PC-3 (cell line): ENCODE measurements around the gene RASSF5. TPM values are rescaled to one million over a fixed set of nuclear protein-coding genes. Genes with fewer than 3 reads are reported as not detected.

Source experiments
- ATAC-seq: fragments of 200-7000 bp; cut with Tn5 transposase; 2 replicates; pipeline ENCODE4 v1.9.1; 2020; ENCODE audit warnings: mild to moderate bottlenecking, moderate library complexity
- BruUV-seq: library from RNA; stranded (reverse); fragments of 400-500 nt; replicated peaks from 2 replicates; lab custom pipeline; 2021; lab: Mats Ljungman, UMichigan
- CTCF ChIA-PET: fragments of 300-600 bp; sonication (Branson Sonifier 250); formaldehyde crosslinking; loops from one replicate; lab custom pipeline; 2022; ENCODE audit warnings: antibody characterized with exemption; lab: Charles Lee
- POLR2A ChIA-PET: fragments of 300-600 bp; sonication (Branson Sonifier 250); formaldehyde crosslinking; loops from one replicate; lab custom pipeline; 2022; ENCODE audit warnings: antibody characterized with exemption; ENCODE audit not compliant: unreplicated experiment; lab: Charles Lee
- DNase-seq: peaks from one replicate; pipeline ENCODE4 v3.0.0-alpha.2; 2015
- H2AFZ ChIP-seq: fragments of 300-600 bp; sonication (generic); 2 replicates; pipeline ENCODE4 v1.6.0; 2016; ENCODE audit warnings: antibody characterized with exemption, low read length
- H3F3A ChIP-seq: fragments of 300-600 bp; sonication (generic); one replicate; pipeline ENCODE4 v1.6.0; 2017; ENCODE audit warnings: antibody characterized with exemption, low read length, control low read depth, mild to moderate bottlenecking; ENCODE audit not compliant: unreplicated experiment
- H3K27ac ChIP-seq: fragments of 300-600 bp; sonication (generic); 2 replicates; pipeline ENCODE4 v1.5.1; 2016; ENCODE audit warnings: mild to moderate bottlenecking, low read length
- H3K27me3 ChIP-seq: fragments of 300-600 bp; sonication (generic); 2 replicates; pipeline ENCODE4 v1.6.1; 2016; ENCODE audit warnings: low read length, mixed read lengths
- H3K36me3 ChIP-seq: fragments of 300-600 bp; sonication (generic); 2 replicates; pipeline ENCODE4 v1.6.1; 2016; ENCODE audit warnings: low read depth, mixed run types, low read length, mixed read lengths
- H3K4me1 ChIP-seq: fragments of 300-600 bp; sonication (generic); 2 replicates; pipeline ENCODE4 v1.5.1; 2016; ENCODE audit warnings: low read length; ENCODE audit not compliant: insufficient read depth
- H3K4me2 ChIP-seq: fragments of 300-600 bp; sonication (generic); 2 replicates; pipeline ENCODE4 v1.6.0; 2016; ENCODE audit warnings: low read length
- H3K4me3 ChIP-seq: fragments of 300-600 bp; sonication (generic); 2 replicates; pipeline ENCODE4 v1.5.1; 2016; ENCODE audit warnings: mild to moderate bottlenecking, low read length, mixed read lengths
- H3K79me2 ChIP-seq: fragments of 300-600 bp; sonication (generic); 2 replicates; pipeline ENCODE4 v1.6.1; 2017; ENCODE audit warnings: low read length, mixed read lengths
- H3K9ac ChIP-seq: fragments of 300-600 bp; sonication (generic); 2 replicates; pipeline ENCODE4 v1.6.0; 2016; ENCODE audit warnings: mild to moderate bottlenecking, low read length
- H3K9me2 ChIP-seq: fragments of 300-600 bp; sonication (generic); replicated peaks from 2 replicates; pipeline ENCODE4 v1.6.1; 2016; ENCODE audit warnings: mixed run types, low read length, mixed read lengths
- H3K9me3 ChIP-seq: fragments of 300-600 bp; sonication (generic); 2 replicates; pipeline ENCODE4 v1.6.1; 2016; ENCODE audit warnings: low read length, mixed read lengths
- H4K20me1 ChIP-seq: fragments of 300-600 bp; sonication (generic); 2 replicates; pipeline ENCODE4 v1.6.1; 2016; ENCODE audit warnings: low read length, mixed read lengths
- EZH2 ChIP-seq: fragments of 300-600 bp; sonication (generic); IDR thresholded peaks from one replicate; pipeline ENCODE4 v1.6.1; 2017; ENCODE audit warnings: antibody characterized with exemption, mild to moderate bottlenecking, low read length; ENCODE audit not compliant: unreplicated experiment
- EZH2phosphoT487 ChIP-seq: fragments of 300-600 bp; sonication (generic); IDR thresholded peaks from 2 replicates; pipeline ENCODE4 v1.6.1; 2018; ENCODE audit warnings: mild to moderate bottlenecking, antibody characterized with exemption, low read length, borderline replicate concordance
- intact Hi-C: fragments of 100-400 bp; cut with micrococcal nuclease; formaldehyde crosslinking; loops from 2 replicates; pipeline ENCODE4 v1.9.0; 2023
- total RNA-seq: library from RNA; depleted of rRNA; stranded (reverse); fragments of >200 nt; gene quantifications from 2 replicates; pipeline ENCODE4 v1.2.3, GENCODE V29; 2014
- TF ChIP-seq, protein P1 (sequence below): fragments of 300-600 bp; sonication (generic); conservative IDR thresholded peaks from 2 replicates; pipeline ENCODE4 v1.5.1; 2017; ENCODE audit warnings: antibody characterized with exemption, low read depth, mild to moderate bottlenecking, low read length

The RASSF5 gene
- total RNA-seq, 1 experiment from 2014 or later: 15.5 TPM

DNA sequence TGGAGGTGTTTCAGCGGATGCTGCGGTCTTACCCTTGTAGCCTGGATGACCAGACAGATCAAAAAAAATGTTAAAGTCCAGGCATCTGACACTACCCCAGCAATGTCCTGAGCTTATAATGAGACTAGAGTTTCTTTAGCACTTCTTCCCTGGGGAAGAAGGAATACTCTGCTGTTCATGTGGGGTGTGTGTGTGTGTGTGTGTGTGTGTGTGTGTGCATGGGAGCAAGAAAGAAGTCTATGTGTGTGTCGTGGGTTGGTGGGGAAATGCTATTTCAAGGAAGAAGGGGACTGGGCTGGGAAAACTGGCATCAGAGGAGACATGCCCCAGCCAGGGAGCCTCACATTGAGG, 3.0 kb upstream of the RASSF5 start:
- no peak overlapping the region for H2AFZ ChIP-seq
- no peaks in the 10 kb centered on the region for H3K9me2 ChIP-seq
- H3K27me3 ChIP-seq: no peaks in the 10 kb centered on the region
- H3K4me2 ChIP-seq: peak overlapping the region; percentile 66
- peaks cover 41% of the 10 kb centered on the region for H3K4me1 ChIP-seq
- no TSS peak for BruUV-seq
- H3K9ac ChIP-seq: no peak overlapping the region
- TF ChIP-seq EZH2phosphoT487 (no peak), EZH2 (no peak)
- H3K4me3 ChIP-seq: peak overlapping the region; percentile 6; the same call in 1 of the 2 replicates
- no peaks in the 10 kb centered on the region for H3F3A ChIP-seq
- H4K20me1 ChIP-seq: no peaks in the 10 kb centered on the region
- no peaks in the 10 kb centered on the region for H3K9me3 ChIP-seq
- intact Hi-C loops: loop anchor here (2.0 kb wide), 2 partner anchors 36 to 84 kb away; no protein-coding TSS in a partner anchor
- H3K27ac ChIP-seq: peak overlapping the region; percentile 40
- DNase-seq (no peak), ATAC-seq (no peak)
- no peaks in the 10 kb centered on the region for H3K36me3 ChIP-seq
- POLR2A ChIA-PET: interaction anchor here (0.6 kb wide), 1 partner anchor 817 kb away, joined by 3 read pairs; no protein-coding TSS in a partner anchor
- CTCF ChIA-PET: interaction anchor here (0.6 to 1.7 kb wide), 4 partner anchors 31 to 108 kb away, joined by 4 to 11 read pairs (median 6); no protein-coding TSS in a partner anchor
- no peaks in the 10 kb centered on the region for H3K79me2 ChIP-seq

DNA sequence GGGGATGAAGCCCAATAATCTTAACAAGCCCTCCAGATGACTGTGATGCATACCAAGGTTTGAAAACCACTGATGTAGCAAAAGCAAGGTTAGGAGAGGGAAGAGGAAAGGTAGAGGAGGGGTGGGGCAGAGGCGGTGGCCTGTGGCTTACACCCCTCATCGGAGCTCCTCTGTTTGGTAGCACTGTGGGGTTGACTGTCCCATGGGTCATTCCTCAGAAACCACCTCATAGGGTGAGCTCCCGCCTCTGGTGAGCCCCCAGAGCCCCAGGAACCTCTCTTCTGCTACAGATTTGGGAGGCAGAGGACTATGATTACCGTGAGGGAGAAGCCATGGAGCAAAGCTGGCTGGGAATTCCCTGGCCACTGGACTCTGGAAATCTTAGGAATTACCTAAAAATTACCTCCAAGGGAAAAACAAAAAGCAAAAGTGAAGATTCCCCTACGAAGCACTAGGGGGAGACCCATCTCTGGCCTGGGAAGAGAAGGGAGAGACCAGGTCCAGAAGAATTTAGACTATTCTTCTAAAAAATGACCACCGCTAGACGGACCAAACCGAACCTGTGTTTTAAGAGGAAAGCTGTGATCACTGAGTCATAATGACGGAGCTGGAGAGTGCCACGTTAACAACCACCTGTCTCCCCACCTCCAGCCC, 1.5 kb upstream of the RASSF5 start:
- POLR2A ChIA-PET: no interaction called here

More for the DNA sequence above, 1.5 kb upstream of the RASSF5 start:
- H3K27ac ChIP-seq: no peak overlapping the region
- no TSS peak for BruUV-seq
- H3K9ac ChIP-seq: no peak overlapping the region
- H3K27me3 ChIP-seq: no peaks in the 10 kb centered on the region
- H3K4me1 ChIP-seq: peaks cover 41% of the 10 kb centered on the region
- no peaks in the 10 kb centered on the region for H3K79me2 ChIP-seq
- no peaks in the 10 kb centered on the region for H3K9me2 ChIP-seq
- H3F3A ChIP-seq: no peaks in the 10 kb centered on the region
- no peak overlapping the region for H3K4me2 ChIP-seq
- CTCF ChIA-PET: interaction anchor here (0.5 to 1.1 kb wide), 5 partner anchors 17 to 107 kb away, joined by 3 to 5 read pairs (median 4); partner anchors contain the start of gene EIF2D
- H3K36me3 ChIP-seq: no peaks in the 10 kb centered on the region
- peak; percentile 5; the same call in 1 of the 2 replicates for ATAC-seq
- no peak overlapping the region for H3K4me3 ChIP-seq
- no peaks in the 10 kb centered on the region for H4K20me1 ChIP-seq
- DNase-seq: peak; percentile 74
- no peaks in the 10 kb centered on the region for H3K9me3 ChIP-seq
- H2AFZ ChIP-seq: no peak overlapping the region
- TF ChIP-seq, protein P1, sequence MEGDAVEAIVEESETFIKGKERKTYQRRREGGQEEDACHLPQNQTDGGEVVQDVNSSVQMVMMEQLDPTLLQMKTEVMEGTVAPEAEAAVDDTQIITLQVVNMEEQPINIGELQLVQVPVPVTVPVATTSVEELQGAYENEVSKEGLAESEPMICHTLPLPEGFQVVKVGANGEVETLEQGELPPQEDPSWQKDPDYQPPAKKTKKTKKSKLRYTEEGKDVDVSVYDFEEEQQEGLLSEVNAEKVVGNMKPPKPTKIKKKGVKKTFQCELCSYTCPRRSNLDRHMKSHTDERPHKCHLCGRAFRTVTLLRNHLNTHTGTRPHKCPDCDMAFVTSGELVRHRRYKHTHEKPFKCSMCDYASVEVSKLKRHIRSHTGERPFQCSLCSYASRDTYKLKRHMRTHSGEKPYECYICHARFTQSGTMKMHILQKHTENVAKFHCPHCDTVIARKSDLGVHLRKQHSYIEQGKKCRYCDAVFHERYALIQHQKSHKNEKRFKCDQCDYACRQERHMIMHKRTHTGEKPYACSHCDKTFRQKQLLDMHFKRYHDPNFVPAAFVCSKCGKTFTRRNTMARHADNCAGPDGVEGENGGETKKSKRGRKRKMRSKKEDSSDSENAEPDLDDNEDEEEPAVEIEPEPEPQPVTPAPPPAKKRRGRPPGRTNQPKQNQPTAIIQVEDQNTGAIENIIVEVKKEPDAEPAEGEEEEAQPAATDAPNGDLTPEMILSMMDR: peak; percentile 95
- no peak for TF ChIP-seq EZH2phosphoT487
- no peak for TF ChIP-seq EZH2
- intact Hi-C loops: loop anchor here (1.0 to 5.0 kb wide), 4 partner anchors 35 to 156 kb away; no protein-coding TSS in a partner anchor
